ENCODE results near the gene DNAH10.

The DNAH10 gene

GRCh38 chr12:123984903-123985302 is 222.8 kb downstream of the DNAH10 start:
- H3K4me1 ChIP-seq (ENCODE audit: insufficient read depth, low read length, severe bottlenecking): peaks cover 5% of the 10 kb centered on the region
- H3F3A ChIP-seq (ENCODE audit: insufficient read depth, low read length): no peaks in the 10 kb centered on the region
- peaks cover 6% of the 10 kb centered on the region; the same call in 1 of the 2 replicates for H3K79me2 ChIP-seq (ENCODE audit: insufficient read depth, low read length)
- peaks cover 27% of the 10 kb centered on the region; the same call in 1 of the 2 replicates for H3K36me3 ChIP-seq (ENCODE audit: insufficient read depth, low read length)
- no peak overlapping the region for H3K4me3 ChIP-seq (ENCODE audit: low read depth, low read length, poor library complexity, severe bottlenecking)
- TF ChIP-seq, protein P1, sequence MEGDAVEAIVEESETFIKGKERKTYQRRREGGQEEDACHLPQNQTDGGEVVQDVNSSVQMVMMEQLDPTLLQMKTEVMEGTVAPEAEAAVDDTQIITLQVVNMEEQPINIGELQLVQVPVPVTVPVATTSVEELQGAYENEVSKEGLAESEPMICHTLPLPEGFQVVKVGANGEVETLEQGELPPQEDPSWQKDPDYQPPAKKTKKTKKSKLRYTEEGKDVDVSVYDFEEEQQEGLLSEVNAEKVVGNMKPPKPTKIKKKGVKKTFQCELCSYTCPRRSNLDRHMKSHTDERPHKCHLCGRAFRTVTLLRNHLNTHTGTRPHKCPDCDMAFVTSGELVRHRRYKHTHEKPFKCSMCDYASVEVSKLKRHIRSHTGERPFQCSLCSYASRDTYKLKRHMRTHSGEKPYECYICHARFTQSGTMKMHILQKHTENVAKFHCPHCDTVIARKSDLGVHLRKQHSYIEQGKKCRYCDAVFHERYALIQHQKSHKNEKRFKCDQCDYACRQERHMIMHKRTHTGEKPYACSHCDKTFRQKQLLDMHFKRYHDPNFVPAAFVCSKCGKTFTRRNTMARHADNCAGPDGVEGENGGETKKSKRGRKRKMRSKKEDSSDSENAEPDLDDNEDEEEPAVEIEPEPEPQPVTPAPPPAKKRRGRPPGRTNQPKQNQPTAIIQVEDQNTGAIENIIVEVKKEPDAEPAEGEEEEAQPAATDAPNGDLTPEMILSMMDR (IDR thresholded peaks at IDR 0.05; ENCODE audit: low read length): no peak
- no peak for TF ChIP-seq EZH2 (IDR thresholded peaks at IDR 0.05; ENCODE audit: borderline replicate concordance, low read length)
- no peak overlapping the region for H2AFZ ChIP-seq (ENCODE audit: low read length)
- no peaks in the 10 kb centered on the region for H3K9me2 ChIP-seq (ENCODE audit: low read depth, low read length)
- H3K9me3 ChIP-seq (ENCODE audit: low read length): no peaks in the 10 kb centered on the region
- no peak overlapping the region for H3K27ac ChIP-seq (ENCODE audit: low read depth, low read length, poor library complexity, severe bottlenecking)
- no peaks in the 10 kb centered on the region for H4K20me1 ChIP-seq (ENCODE audit: insufficient read depth, low read length)
- no peaks in the 10 kb centered on the region for H3K27me3 ChIP-seq (ENCODE audit: insufficient read depth, low read length)
- H3K4me2 ChIP-seq (ENCODE audit: low read length): no peak overlapping the region
- no peak overlapping the region for H3K9ac ChIP-seq (ENCODE audit: low read length)
